IMR-90 (cell line): ENCODE data around the gene CYBRD1. TPM values are rescaled to one million over a fixed set of nuclear protein-coding genes. Genes with fewer than 3 reads are reported as not detected.

Source experiments
- ATAC-seq: fragments of 200-7000 bp; cut with Tn5 transposase; 2 replicates; pipeline ENCODE4 v1.9.1; 2020; ENCODE audit warnings: low read depth, mild to moderate bottlenecking, moderate library complexity
- BruUV-seq: library from RNA; stranded (reverse); fragments of 400-500 nt; replicated peaks from 2 replicates; lab custom pipeline; 2021; lab: Mats Ljungman, UMichigan
- CTCF ChIA-PET: fragments of 300-600 bp; formaldehyde crosslinking; extraction: SDS; loops from one replicate; lab custom pipeline; 2021; ENCODE audit warnings: antibody characterized with exemption; lab: Yijun Ruan, JAX
- POLR2A ChIA-PET: fragments of 300-600 bp; sonication (Branson Sonifier 250); formaldehyde crosslinking; loops from one replicate; lab custom pipeline; 2022; ENCODE audit warnings: antibody characterized with exemption; ENCODE audit not compliant: unreplicated experiment; lab: Charles Lee
- DNase-seq: peaks from one replicate; pipeline ENCODE4 v3.0.0; 2013
- H2AFZ ChIP-seq: replicated peaks from 2 replicates; pipeline ENCODE3; 2013; ENCODE audit warnings: low read length, mild to moderate bottlenecking; ENCODE audit not compliant: poor library complexity
- H2AK5ac ChIP-seq: 2 replicates; pipeline ENCODE4 v1.6.1; 2013; ENCODE audit warnings: low read depth, low read length, inconsistent platforms
- H2AK9ac ChIP-seq: replicated peaks from 2 replicates; pipeline ENCODE3; 2013; ENCODE audit warnings: mild to moderate bottlenecking, low read depth, low read length, moderate library complexity; ENCODE audit not compliant: poor library complexity
- H2BK120ac ChIP-seq: 2 replicates; pipeline ENCODE4 v1.6.1; 2013; ENCODE audit warnings: low read depth, low read length, inconsistent platforms
- H2BK15ac ChIP-seq: 3 replicates; pipeline ENCODE4 v1.6.1; 2013; ENCODE audit warnings: low read depth, low read length, inconsistent platforms
- H2BK20ac ChIP-seq: 2 replicates; pipeline ENCODE4 v1.6.1; 2013; ENCODE audit warnings: low read depth, mild to moderate bottlenecking, inconsistent platforms, low read length, moderate library complexity
- H2BK5ac ChIP-seq: 2 replicates; pipeline ENCODE4 v1.6.1; 2013; ENCODE audit warnings: mild to moderate bottlenecking, low read depth, low read length, inconsistent platforms; ENCODE audit not compliant: poor library complexity, severe bottlenecking
- H3K14ac ChIP-seq: replicated peaks from 2 replicates; pipeline ENCODE4 v1.6.1; 2013; ENCODE audit warnings: low read depth, low read length, inconsistent platforms
- H3K18ac ChIP-seq: 2 replicates; pipeline ENCODE4 v1.6.1; 2013; ENCODE audit warnings: low read depth, low read length, control low read depth
- H3K23ac ChIP-seq: 2 replicates; pipeline ENCODE4 v1.6.1; 2013; ENCODE audit warnings: low read depth, low read length, inconsistent platforms
- H3K27ac ChIP-seq: 2 replicates; pipeline ENCODE4 v1.5.1; 2013; ENCODE audit warnings: mild to moderate bottlenecking, control low read depth, low read length; ENCODE audit not compliant: insufficient read depth
- H3K27me3 ChIP-seq: 2 replicates; pipeline ENCODE4 v1.6.1; 2013; ENCODE audit warnings: low read length; ENCODE audit not compliant: control insufficient read depth, insufficient read depth
- H3K36me3 ChIP-seq: 2 replicates; pipeline ENCODE4 v1.6.1; 2013; ENCODE audit warnings: low read length, mixed read lengths; ENCODE audit not compliant: control insufficient read depth, insufficient read depth
- H3K4ac ChIP-seq: 2 replicates; pipeline ENCODE4 v1.6.1; 2013; ENCODE audit warnings: low read depth, low read length, inconsistent platforms
- H3K4me1 ChIP-seq: 2 replicates; pipeline ENCODE4 v1.6.1; 2013; ENCODE audit warnings: low read length, mixed read lengths; ENCODE audit not compliant: control insufficient read depth, insufficient read depth
- H3K4me2 ChIP-seq: 2 replicates; pipeline ENCODE4 v1.6.1; 2013; ENCODE audit warnings: low read depth, mild to moderate bottlenecking, control low read depth, low read length, moderate library complexity
- H3K4me3 ChIP-seq: 2 replicates; pipeline ENCODE4 v1.5.1; 2013; ENCODE audit warnings: low read depth, mild to moderate bottlenecking, control low read depth, low read length, moderate library complexity; ENCODE audit not compliant: insufficient read depth
- H3K56ac ChIP-seq: 2 replicates; pipeline ENCODE4 v1.6.1; 2013; ENCODE audit warnings: low read length, inconsistent platforms; ENCODE audit not compliant: insufficient read depth; ENCODE audit errors: extremely low read depth
- H3K79me1 ChIP-seq, 2 experiments: 2 replicates each; pipeline ENCODE4 v1.6.1; 2013; ENCODE audit warnings: low read length in 2 of 2, inconsistent platforms in 1 of 2, low read depth in 1 of 2
- H3K9ac ChIP-seq: 2 replicates; pipeline ENCODE4 v1.6.1; 2013; ENCODE audit warnings: low read depth, low read length, control low read depth
- H3K9me1 ChIP-seq: 2 replicates; pipeline ENCODE4 v1.6.1; 2013; ENCODE audit warnings: low read length, inconsistent platforms; ENCODE audit not compliant: insufficient read depth
- H3K9me3 ChIP-seq: 2 replicates; pipeline ENCODE4 v1.6.1; 2013; ENCODE audit warnings: low read length; ENCODE audit not compliant: control insufficient read depth, insufficient read depth
- H4K20me1 ChIP-seq: 2 replicates; pipeline ENCODE4 v1.6.1; 2013; ENCODE audit warnings: low read length, inconsistent platforms; ENCODE audit not compliant: insufficient read depth
- H4K5ac ChIP-seq: 2 replicates; pipeline ENCODE4 v1.6.1; 2013; ENCODE audit warnings: mild to moderate bottlenecking, low read depth, low read length, control low read depth
- H4K8ac ChIP-seq, 2 experiments: 2 replicates each; pipeline ENCODE4 v1.6.1; 2013; ENCODE audit warnings: low read depth in 2 of 2, low read length in 2 of 2, control low read depth in 1 of 2, inconsistent platforms in 1 of 2
- H4K91ac ChIP-seq: 2 replicates; pipeline ENCODE4 v1.6.1; 2013; ENCODE audit warnings: low read depth, low read length, inconsistent platforms; ENCODE audit not compliant: insufficient read depth
- BHLHE40 ChIP-seq: fragments of 150-350 bp; IDR thresholded peaks from 2 replicates; pipeline ENCODE4 v1.6.1; 2016; ENCODE audit warnings: mild to moderate bottlenecking, low read depth, low read length
- CEBPB ChIP-seq: IDR thresholded peaks from 2 replicates; pipeline ENCODE4 v1.6.1; 2012; ENCODE audit warnings: low read depth, low read length, improper control_type of control experiment
- CHD1 ChIP-seq: IDR thresholded peaks from 2 replicates; pipeline ENCODE4 v1.6.1; 2012; ENCODE audit warnings: low read depth, low read length, improper control_type of control experiment
- FOS ChIP-seq: fragments of 150-350 bp; IDR thresholded peaks from 2 replicates; pipeline ENCODE4 v1.6.1; 2016; ENCODE audit warnings: low read depth, low read length
- MAZ ChIP-seq: IDR thresholded peaks from 2 replicates; pipeline ENCODE4 v1.6.1; 2012; ENCODE audit warnings: low read depth, mild to moderate bottlenecking, low read length, improper control_type of control experiment, moderate library complexity, borderline replicate concordance
- MXI1 ChIP-seq: IDR thresholded peaks from 2 replicates; pipeline ENCODE4 v1.6.1; 2012; ENCODE audit warnings: low read depth, mild to moderate bottlenecking, low read length, moderate library complexity, borderline replicate concordance
- NFE2L2 ChIP-seq: fragments of 150-350 bp; IDR thresholded peaks from 2 replicates; pipeline ENCODE4 v1.6.1; 2016; ENCODE audit warnings: low read depth, mild to moderate bottlenecking, low read length
- RAD21 ChIP-seq: IDR thresholded peaks from 2 replicates; pipeline ENCODE4 v1.6.1; 2012; ENCODE audit warnings: low read length, improper control_type of control experiment
- RCOR1 ChIP-seq: IDR thresholded peaks from 2 replicates; pipeline ENCODE4 v1.6.1; 2012; ENCODE audit warnings: mild to moderate bottlenecking, low read length, improper control_type of control experiment; ENCODE audit not compliant: insufficient replicate concordance
- RFX5 ChIP-seq: IDR thresholded peaks from 2 replicates; pipeline ENCODE4 v1.8.0; 2012; ENCODE audit warnings: low read depth, mild to moderate bottlenecking, low read length, moderate library complexity
- SMC3 ChIP-seq: fragments of 150-350 bp; IDR thresholded peaks from 2 replicates; pipeline ENCODE4 v1.6.1; 2016; ENCODE audit warnings: low read depth, mild to moderate bottlenecking, antibody characterized with exemption, low read length, moderate library complexity
- WGBS, 2 experiments: methylation state at CpG; one replicate each; pipeline versions ENCODE4 v1.1.5 to v1.1.7; 2013; ENCODE audit warnings: missing lambda C conversion rate in 2 of 2; ENCODE audit not compliant: insufficient read length in 1 of 2; ENCODE audit errors: extremely low coverage in 2 of 2; 5-methylcytosine and 5-hydroxymethylcytosine counted together
- dilution Hi-C: fragments of 300-500 bp; cut with HindIII; formaldehyde crosslinking; loops from one replicate; pipeline ENCODE4 v1.14.3; 2018; ENCODE audit warnings: low sequenced_read_pairs; ENCODE audit not compliant: unreplicated experiment
- in situ Hi-C: fragments of 300-500 bp; cut with MboI; formaldehyde crosslinking; loops from 3 replicates; pipeline ENCODE4 v1.14.3; 2019; ENCODE audit warnings: low sequenced_read_pairs, inconsistent platforms, mixed read lengths
- intact Hi-C: fragments of 100-400 bp; cut with micrococcal nuclease; formaldehyde crosslinking; loops from 2 replicates; pipeline ENCODE4 v1.10.0; 2022
- polyA plus RNA-seq, 3 experiments: library from polyadenylated mRNA; depleted of rRNA; stranded (reverse); fragments of >200 nt; gene quantifications; 2 replicates each; pipeline ENCODE4 v1.2.3, GENCODE V29; 2012; ENCODE audit warnings: low replicate concordance in 1 of 3
- total RNA-seq: library from RNA; depleted of rRNA; stranded (reverse); fragments of >200 nt; gene quantifications from 2 replicates; pipeline ENCODE4 v1.2.3, GENCODE V29; 2012
- TF ChIP-seq, protein P1 (sequence below): conservative IDR thresholded peaks from 2 replicates; pipeline ENCODE4 v1.5.1; 2012; ENCODE audit warnings: mild to moderate bottlenecking, low read depth, low read length, improper control_type of control experiment
- TF ChIP-seq, protein P2 (sequence below): fragments of 150-350 bp; IDR thresholded peaks from 2 replicates; pipeline ENCODE4 v1.6.1; 2016; ENCODE audit warnings: low read depth, mild to moderate bottlenecking, low read length, moderate library complexity, borderline replicate concordance

The CYBRD1 gene
- total and polyA plus RNA-seq, 2 of the 4 experiments (the other 2 are of a cell fraction) = 53.2 to 103 TPM

DNA sequence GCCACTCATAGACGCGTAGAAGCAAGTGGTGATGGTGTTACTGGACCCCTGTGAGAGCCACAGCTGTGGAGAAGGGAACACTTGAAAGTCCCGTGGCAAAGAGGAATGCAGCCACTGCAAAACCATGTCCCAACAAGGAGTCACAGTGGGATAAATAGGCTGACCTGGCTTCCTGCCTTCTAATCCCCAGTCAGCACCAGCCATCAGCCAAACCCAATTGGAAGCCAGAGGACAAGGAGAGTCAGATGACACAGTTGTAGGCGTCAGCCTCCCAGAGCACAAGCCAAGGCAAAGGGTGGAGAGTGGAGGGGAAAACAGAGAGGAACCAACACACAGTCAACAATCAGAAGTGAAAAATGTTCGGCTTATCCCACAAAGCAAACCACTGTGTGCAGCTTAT is 5.5 kb upstream of the CYBRD1 start:
- ATAC-seq (no peak), DNase-seq (no peak)
- no peak overlapping the region for H3K4ac ChIP-seq
- H2BK15ac ChIP-seq = no peak overlapping the region
- H3K14ac ChIP-seq = no peak overlapping the region
- H4K5ac ChIP-seq = no peak overlapping the region
- H2BK120ac ChIP-seq = no peak overlapping the region
- H3K27ac ChIP-seq = no peak overlapping the region
- POLR2A ChIA-PET = no interaction called here
- H3K9ac ChIP-seq = no peak overlapping the region
- H3K9me1 ChIP-seq = peaks cover 9% of the 10 kb centered on the region; the same call in 1 of the 2 replicates
- H3K18ac ChIP-seq = no peak overlapping the region
- H3K4me3 ChIP-seq = no peak overlapping the region
- no peaks in the 10 kb centered on the region for H3K36me3 ChIP-seq
- no peaks in the 10 kb centered on the region for H3K27me3 ChIP-seq
- H3K56ac ChIP-seq = no peak overlapping the region
- intact Hi-C loops (no loop called here), in situ Hi-C loops (no loop called here), dilution Hi-C loops (no loop called here)
- H4K8ac ChIP-seq = no peak overlapping the region
- peaks cover 0 to 2% of the 10 kb centered on the region in 2 experiments; a peak in 1 of 4 replicates for H3K79me1 ChIP-seq
- H4K20me1 ChIP-seq = no peaks in the 10 kb centered on the region
- no peak overlapping the region for H2AK9ac ChIP-seq
- CTCF ChIA-PET = interaction anchor here (0.6 kb wide), 1 partner anchor 595 kb away, joined by 4 read pairs; no protein-coding TSS in a partner anchor
- 93% methylated on average over 2 of the region's 5 CpGs; no CpG with 5 or more reads in 1 of the 2 experiments for WGBS, 2 experiments
- TF ChIP-seq MAZ = no peak
- TF ChIP-seq, protein P1, sequence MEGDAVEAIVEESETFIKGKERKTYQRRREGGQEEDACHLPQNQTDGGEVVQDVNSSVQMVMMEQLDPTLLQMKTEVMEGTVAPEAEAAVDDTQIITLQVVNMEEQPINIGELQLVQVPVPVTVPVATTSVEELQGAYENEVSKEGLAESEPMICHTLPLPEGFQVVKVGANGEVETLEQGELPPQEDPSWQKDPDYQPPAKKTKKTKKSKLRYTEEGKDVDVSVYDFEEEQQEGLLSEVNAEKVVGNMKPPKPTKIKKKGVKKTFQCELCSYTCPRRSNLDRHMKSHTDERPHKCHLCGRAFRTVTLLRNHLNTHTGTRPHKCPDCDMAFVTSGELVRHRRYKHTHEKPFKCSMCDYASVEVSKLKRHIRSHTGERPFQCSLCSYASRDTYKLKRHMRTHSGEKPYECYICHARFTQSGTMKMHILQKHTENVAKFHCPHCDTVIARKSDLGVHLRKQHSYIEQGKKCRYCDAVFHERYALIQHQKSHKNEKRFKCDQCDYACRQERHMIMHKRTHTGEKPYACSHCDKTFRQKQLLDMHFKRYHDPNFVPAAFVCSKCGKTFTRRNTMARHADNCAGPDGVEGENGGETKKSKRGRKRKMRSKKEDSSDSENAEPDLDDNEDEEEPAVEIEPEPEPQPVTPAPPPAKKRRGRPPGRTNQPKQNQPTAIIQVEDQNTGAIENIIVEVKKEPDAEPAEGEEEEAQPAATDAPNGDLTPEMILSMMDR = no peak
- no peak for TF ChIP-seq NFE2L2
- no peak for TF ChIP-seq RAD21
- TF ChIP-seq SMC3 = no peak
- TF ChIP-seq RFX5 = no peak
- TF ChIP-seq BHLHE40 = no peak
- TF ChIP-seq CEBPB = no peak
- TF ChIP-seq RCOR1 = no peak
- TF ChIP-seq, protein P2, sequence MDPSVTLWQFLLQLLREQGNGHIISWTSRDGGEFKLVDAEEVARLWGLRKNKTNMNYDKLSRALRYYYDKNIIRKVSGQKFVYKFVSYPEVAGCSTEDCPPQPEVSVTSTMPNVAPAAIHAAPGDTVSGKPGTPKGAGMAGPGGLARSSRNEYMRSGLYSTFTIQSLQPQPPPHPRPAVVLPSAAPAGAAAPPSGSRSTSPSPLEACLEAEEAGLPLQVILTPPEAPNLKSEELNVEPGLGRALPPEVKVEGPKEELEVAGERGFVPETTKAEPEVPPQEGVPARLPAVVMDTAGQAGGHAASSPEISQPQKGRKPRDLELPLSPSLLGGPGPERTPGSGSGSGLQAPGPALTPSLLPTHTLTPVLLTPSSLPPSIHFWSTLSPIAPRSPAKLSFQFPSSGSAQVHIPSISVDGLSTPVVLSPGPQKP = no peak
- no peak for TF ChIP-seq MXI1
- no peak for TF ChIP-seq FOS
- no peak for TF ChIP-seq CHD1
- H2BK5ac ChIP-seq = no peak overlapping the region
- H2AFZ ChIP-seq = no peak overlapping the region
- no peak overlapping the region for H2BK20ac ChIP-seq
- no TSS peak for BruUV-seq
- no peak overlapping the region for H2AK5ac ChIP-seq
- no peak overlapping the region for H4K91ac ChIP-seq
- H3K9me3 ChIP-seq = no peaks in the 10 kb centered on the region
- H3K4me1 ChIP-seq = peaks cover 4% of the 10 kb centered on the region
- no peak overlapping the region for H3K4me2 ChIP-seq
- H3K23ac ChIP-seq = no peak overlapping the region
